Heart left ventricle (tissue), 16 donors: ENCODE data around the gene CORO1C. TPM values are rescaled to one million over a fixed set of nuclear protein-coding genes. Genes with fewer than 3 reads are reported as not detected.

Experiments
- ATAC-seq, 4 donors: fragments of 200-7000 bp; cut with Tn5 transposase; one replicate each; pipeline ENCODE4 v1.9.1; 2020 to 2022; ENCODE audit warnings: moderate library complexity in 4 of 4, mild to moderate bottlenecking in 3 of 4, moderate number of reproducible peaks in 1 of 4
- DNase-seq, 5 donors: peaks; one replicate each; pipeline ENCODE4 v3.0.0-alpha.2; 2020
- H3K27ac ChIP-seq, 12 donors: fragments of 200-600 bp; sonication (generic) in 4 of 12; one replicate each; pipeline versions ENCODE4 v1.5.0 to v1.8.0; 2016 to 2022; ENCODE audit warnings: mild to moderate bottlenecking in 2 of 12
- H3K27me3 ChIP-seq, 9 donors: fragments of 200-600 bp; sonication (generic) in 2 of 9; one replicate each; pipeline versions ENCODE4 v1.5.1 to v1.8.0; 2016 to 2022; ENCODE audit warnings: mild to moderate bottlenecking in 3 of 9
- H3K36me3 ChIP-seq, 9 donors: fragments of 200-600 bp; sonication (generic) in 2 of 9; one replicate each; pipeline versions ENCODE4 v1.5.0 to v1.8.0; 2018 to 2022; ENCODE audit warnings: mild to moderate bottlenecking in 2 of 9
- H3K4me1 ChIP-seq, 12 donors: fragments of 200-600 bp; sonication (generic) in 4 of 12; one replicate each; pipeline versions ENCODE4 v1.5.0 to v1.8.0; 2016 to 2022; ENCODE audit warnings: mild to moderate bottlenecking in 3 of 12
- H3K4me3 ChIP-seq, 12 donors: fragments of 200-600 bp; sonication (generic) in 4 of 12; one replicate each; pipeline versions ENCODE4 v1.5.0 to v1.8.0; 2017 to 2022; ENCODE audit warnings: mild to moderate bottlenecking in 9 of 12, moderate library complexity in 4 of 12
- H3K9me3 ChIP-seq, 12 donors: fragments of 200-600 bp; sonication (generic) in 4 of 12; one replicate each; pipeline versions ENCODE4 v1.5.0 to v1.8.0; 2016 to 2022; ENCODE audit warnings: mild to moderate bottlenecking in 1 of 12
- CTCF ChIP-seq, 12 donors: fragments of 200-600 bp; sonication (generic) in 4 of 12; IDR thresholded peaks; one replicate each; pipeline versions ENCODE4 v1.5.0 to v1.8.0; 2018 to 2022; ENCODE audit warnings: antibody characterized with exemption in 12 of 12, mild to moderate bottlenecking in 5 of 12
- POLR2A ChIP-seq, 2 donors: fragments of 450-650 bp; IDR thresholded peaks; one replicate each; pipeline ENCODE4 v1.6.1; 2017; ENCODE audit warnings: antibody characterized with exemption in 2 of 2, mild to moderate bottlenecking in 2 of 2, moderate library complexity in 2 of 2
- WGBS, 4 donors: extraction: QIAGEN DNeasy Blood & Tissue Kit in 2 of 4; methylation state at CpG; one replicate each; pipeline versions ENCODE4 v1.1.5 to v1.1.7; 2013 to 2018; 5-methylcytosine and 5-hydroxymethylcytosine counted together
- intact Hi-C, 10 donors: fragments of 100-400 bp; cut with DNase I; formaldehyde crosslinking; loops; one replicate each; pipeline versions ENCODE4 v1.11.1 to v1.14.2; 2022
- polyA plus RNA-seq, 2 donors: library from polyadenylated mRNA; stranded (reverse); fragments of 200-250 nt; gene quantifications; one replicate each; pipeline ENCODE4 v1.2.3, GENCODE V29; 2013
- total RNA-seq, 9 donors: library from RNA; depleted of rRNA in 2 of 9; stranded (reverse); fragments of >200 nt in 2 of 9; fragmentation: NEBNext Ultra II Directional in 3 of 9; extraction: Animal tissue kit (Norgen Biotek cat#: 25700) in 3 of 9; gene quantifications; one replicate each; pipeline versions ENCODE4 v1.1.0 to v1.2.4, GENCODE V29; 2016 to 2023
- donor health status: ischemic (EF 13 %, LVEDD 7.1; RV severe dilation, severe dysfunction).
- donor health status: healthy with polysubstance abuse.
- donor health status: DM: no; HTN: yes; CAD: no.
- donor health status: DM: no; HTN: no; CAD: no.
- donor health status: ischemic (EF 25% LVEDD 6.9; RV normal size, moderate dysfunction).
- donor health status: ischemic (EF 25% LVEDD 5.7; RV mildly dilated, moderate dysfunction).
- donor health status: healthy.
- donor health status: DM: yes; HTN: yes; CAD: no.
- donor health status: ischemic (EF 35%, LVEDD 5.7; RV mildly dilated, moderate dysfunction).
- donor health status: nonischemic (EF 11% LVEDD 7.7; RV severe dilation, severe dysfunction).
- donor health status: DM: yes; HTN: yes; CAD: no.
- donor health status: PGD.
- donor health status: ischemic (EF 29% LVEDD 5.4; RV normal size, mild dysfunction).
- donor health status: nonischemic (EF 23%, LVEDD 6.1; RV moderate dilation, normal function).

CORO1C gene
- total and polyA plus RNA-seq, 11 donors = 18.3 to 119 (median 65.2) TPM

DNA sequence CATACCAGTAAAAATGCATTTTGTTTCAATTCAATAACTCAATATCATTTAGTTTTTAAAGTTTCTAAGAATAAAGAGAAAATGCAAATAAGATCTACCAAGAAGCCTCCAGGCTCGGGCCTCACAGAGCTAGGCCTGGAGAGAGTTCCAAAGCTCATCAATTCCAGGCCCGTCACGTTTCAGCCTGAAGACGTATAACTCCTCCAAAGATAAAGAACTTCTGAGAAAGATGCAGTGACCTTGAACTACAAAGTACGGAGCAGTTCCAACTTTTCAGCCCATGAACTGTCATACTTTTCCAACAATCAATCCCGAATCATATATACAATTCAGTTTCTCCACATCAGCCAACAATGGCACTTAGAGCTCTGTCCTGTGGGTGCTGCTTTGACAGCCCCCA is 17.8 kb downstream of the CORO1C start:
- no peak for ATAC-seq
- no peaks in the 10 kb centered on the region for H3K27me3 ChIP-seq
- peaks cover 0 to 16% (median 0%) of the 10 kb centered on the region in 9 donors for H3K36me3 ChIP-seq
- H3K4me1 ChIP-seq = peaks cover 0 to 94% (median 59%) of the 10 kb centered on the region in 12 donors
- TF ChIP-seq POLR2A (IDR thresholded peaks at IDR 0.05) (no peak), CTCF (IDR thresholded peaks at IDR 0.05) (no peak)
- WGBS, 4 donors = 40 to 58% (median 42%) methylated on average over 6 of the region's 6 CpGs
- intact Hi-C loops = loop anchor here in 1 of 10 donors (2.0 kb wide), 1 partner anchor 15 kb away; no protein-coding TSS in a partner anchor
- no peak for DNase-seq
- no peak overlapping the region for H3K4me3 ChIP-seq
- H3K9me3 ChIP-seq = no peaks in the 10 kb centered on the region
- peak overlapping the region in 6 of 12 donors; percentile 10 to 71 (median 56) for H3K27ac ChIP-seq

DNA sequence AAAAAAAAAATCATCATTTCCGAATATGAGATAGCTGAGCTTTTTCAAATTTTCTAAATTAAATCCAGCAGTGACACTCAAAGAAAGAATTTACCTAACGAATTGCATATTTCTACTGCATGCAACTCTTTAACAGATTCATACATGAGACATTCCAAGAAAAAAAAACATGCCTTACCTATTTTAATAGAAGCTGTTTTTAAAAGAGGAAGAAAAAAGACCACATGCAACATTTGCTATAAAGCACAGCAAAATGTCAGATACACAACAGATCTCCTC is 18.5 kb downstream of the CORO1C start:
- H3K36me3 ChIP-seq = peaks cover 0 to 15% (median 0%) of the 10 kb centered on the region in 9 donors
- peaks cover 0 to 89% (median 56%) of the 10 kb centered on the region in 12 donors for H3K4me1 ChIP-seq
- intact Hi-C loops = loop anchor here in 1 of 10 donors (2.0 kb wide), 1 partner anchor 16 kb away; no protein-coding TSS in a partner anchor
- peak overlapping the region in 1 of 12 donors; percentile 20 for H3K4me3 ChIP-seq
- no peaks in the 10 kb centered on the region for H3K9me3 ChIP-seq
- WGBS, 4 donors = 3 to 21% (median 11%) methylated on average over 2 of the region's 2 CpGs
- no peak for DNase-seq
- no peak for ATAC-seq
- H3K27me3 ChIP-seq = no peaks in the 10 kb centered on the region
- no peak for TF ChIP-seq CTCF (IDR thresholded peaks at IDR 0.05)
- no peak for TF ChIP-seq POLR2A (IDR thresholded peaks at IDR 0.05)
- peak overlapping the region in 7 of 12 donors; percentile 7 to 71 (median 29) for H3K27ac ChIP-seq

DNA sequence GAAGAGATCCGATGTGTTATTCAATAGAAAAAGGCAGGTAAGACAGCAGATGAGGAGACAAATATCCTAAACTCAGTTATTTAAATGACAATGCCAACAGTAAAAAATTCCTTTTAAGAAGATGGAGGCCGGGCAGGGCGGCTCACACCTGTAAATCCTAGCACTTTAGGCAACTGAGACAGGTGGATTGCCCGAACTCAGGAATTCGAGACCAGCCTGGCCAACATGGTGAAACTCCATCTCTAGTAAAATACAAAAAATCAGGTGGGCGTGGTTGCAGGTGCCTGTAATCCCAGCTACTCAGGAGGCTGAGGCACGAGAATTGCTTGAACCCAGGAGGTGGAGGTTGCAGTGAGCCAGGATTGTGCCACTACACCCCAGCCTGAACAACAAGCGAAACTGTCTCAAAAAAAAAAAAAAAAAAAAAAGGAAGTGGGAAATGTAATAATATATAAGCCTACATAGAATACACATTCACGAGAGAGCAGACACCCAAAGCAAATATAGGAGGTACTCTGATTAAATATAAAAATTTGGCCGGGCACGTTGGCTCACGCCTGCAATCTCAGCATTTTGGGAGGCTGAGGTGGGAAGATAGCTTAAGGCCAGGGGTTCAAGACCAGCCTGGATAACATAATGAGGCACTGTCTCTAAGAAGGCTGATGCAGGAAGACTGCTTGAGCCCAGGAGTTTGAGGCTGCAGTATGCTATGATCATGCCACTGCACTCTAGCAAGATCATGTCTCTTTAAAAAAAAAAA is 19.0 kb downstream of the CORO1C start:
- Histone ChIP-seq H3K27me3 (no peaks in the 10 kb centered on the region), H3K9me3 (no peaks in the 10 kb centered on the region), H3K36me3 (peaks cover 0 to 11% (median 0%) of the 10 kb centered on the region in 9 donors), H3K4me3 (peak overlapping the region in 1 of 12 donors; percentile 0), H3K27ac (peak overlapping the region in 10 of 12 donors; percentile 3 to 61 (median 36)), H3K4me1 (peaks cover 0 to 88% (median 56%) of the 10 kb centered on the region in 12 donors)
- intact Hi-C loops = loop anchor here in 1 of 10 donors (2.0 kb wide), 1 partner anchor 16 kb away; no protein-coding TSS in a partner anchor
- 65 to 70% (median 69%) methylated on average over 12 of the region's 12 CpGs for WGBS, 4 donors
- no peak for DNase-seq
- no peak for TF ChIP-seq CTCF (IDR thresholded peaks at IDR 0.05)
- no peak for TF ChIP-seq POLR2A (IDR thresholded peaks at IDR 0.05)
- ATAC-seq = peak in 1 of 4 donors; percentile 17

- peaks cover 0 to 5% (median 0%) of the 10 kb centered on the region in 9 donors for H3K36me3 ChIP-seq
- peaks cover 0 to 88% (median 59%) of the 10 kb centered on the region in 12 donors for H3K4me1 ChIP-seq
- WGBS, 4 donors = 63 to 67% (median 64%) methylated on average over 9 of the region's 9 CpGs
- H3K27ac ChIP-seq = peak overlapping the region in 10 of 12 donors; percentile 7 to 61 (median 39)
- TF ChIP-seq CTCF (IDR thresholded peaks at IDR 0.05) (no peak), POLR2A (IDR thresholded peaks at IDR 0.05) (no peak)
- H3K9me3 ChIP-seq = no peaks in the 10 kb centered on the region
- H3K27me3 ChIP-seq = no peaks in the 10 kb centered on the region
- DNase-seq (no peak), ATAC-seq (peak in 1 of 4 donors; percentile 78)
- intact Hi-C loops = loop anchor here in 1 of 10 donors (2.0 kb wide), 1 partner anchor 17 kb away; no protein-coding TSS in a partner anchor
- peak overlapping the region in 1 of 12 donors; percentile 0 for H3K4me3 ChIP-seq
Observed at GRCh38 chr12:108711489-108712164, 19.7 kb downstream of the CORO1C start.
